Adrenal gland (tissue), 5 donors: ENCODE data around the gene ASAP2.

Experiments used
- CTCF ChIP-seq, 6 experiments: fragments of 450-650 bp in 4 of 6; fragments of 200-600 bp in 2 of 6; sonication (generic) in 1 of 6; IDR thresholded peaks; 1 replicate in 5 of 6; 2 replicates in 1 of 6; pipeline versions ENCODE4 v1.5.1 to v1.8.0; 2016 to 2021; ENCODE audit warnings: antibody characterized with exemption in 6 of 6, mild to moderate bottlenecking in 2 of 6, moderate library complexity in 1 of 6
- POLR2A ChIP-seq, 2 donors: fragments of 450-650 bp; IDR thresholded peaks; one replicate each; pipeline ENCODE4 v1.6.1; 2017; ENCODE audit warnings: antibody characterized with exemption in 2 of 2, mild to moderate bottlenecking in 2 of 2, moderate library complexity in 1 of 2
- donor health status: DM: no; HTN: no; CAD: no.

GRCh38 chr2:9347411-9347881 is 140.8 kb downstream of the ASAP2 start:
- TF ChIP-seq CTCF (IDR thresholded peaks at IDR 0.05) (no peak), POLR2A (IDR thresholded peaks at IDR 0.05) (no peak)
